ENCODE data around the gene TBKBP1.

The TBKBP1 gene

DNA sequence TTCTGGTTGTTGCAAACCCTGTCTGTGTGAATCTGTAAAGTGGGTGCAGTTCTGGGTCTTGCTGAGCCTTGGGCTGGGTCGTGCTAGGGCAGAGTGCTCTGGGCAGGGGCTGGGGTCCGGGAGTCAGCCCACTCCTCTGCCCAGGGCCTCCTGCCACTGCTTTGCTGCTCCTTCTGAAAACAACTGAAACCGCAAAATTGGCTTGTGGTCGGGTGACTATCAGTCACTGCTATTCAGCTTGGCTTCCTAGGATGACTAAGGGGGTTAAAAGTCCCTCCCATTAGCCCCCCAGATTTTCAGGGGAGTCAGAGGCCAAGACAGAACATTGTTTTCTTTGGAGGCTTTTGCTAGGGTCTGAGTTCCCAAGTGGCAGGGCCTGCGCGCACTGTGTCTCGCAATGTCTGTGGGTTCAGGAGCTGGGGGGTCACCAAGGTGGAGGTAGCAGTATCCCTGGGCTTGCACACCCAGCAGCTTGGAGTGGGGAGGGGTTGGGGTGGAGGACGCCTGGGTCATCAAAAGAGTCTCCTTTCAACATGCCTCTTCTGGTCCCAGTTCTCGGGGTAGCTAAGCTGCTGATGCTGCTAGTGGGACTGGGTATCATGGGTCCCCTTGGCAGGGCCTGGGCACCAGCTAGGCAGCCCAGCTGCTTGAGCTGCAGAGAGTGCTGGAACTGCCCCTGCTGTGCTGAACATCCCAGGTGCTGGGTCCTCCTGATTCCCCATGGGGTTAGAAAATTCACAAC is 25.6 kb downstream of the TBKBP1 start:
- peaks cover 61% of the 10 kb centered on the region for H3K4me1 Mint-ChIP-seq (ENCODE audit: low read depth)
- H3K4me3 Mint-ChIP-seq, result peak overlapping the region; percentile 70
- H3K27ac Mint-ChIP-seq, result peak overlapping the region; percentile 84
- no peaks in the 10 kb centered on the region for H3K9me3 Mint-ChIP-seq
- peaks cover 12% of the 10 kb centered on the region for H3K27me3 Mint-ChIP-seq (ENCODE audit: low read depth)
- no peaks in the 10 kb centered on the region for H3K36me3 Mint-ChIP-seq (ENCODE audit: low read depth)
- peak; percentile 87 for DNase-seq (ENCODE audit: low spot score)

DNA sequence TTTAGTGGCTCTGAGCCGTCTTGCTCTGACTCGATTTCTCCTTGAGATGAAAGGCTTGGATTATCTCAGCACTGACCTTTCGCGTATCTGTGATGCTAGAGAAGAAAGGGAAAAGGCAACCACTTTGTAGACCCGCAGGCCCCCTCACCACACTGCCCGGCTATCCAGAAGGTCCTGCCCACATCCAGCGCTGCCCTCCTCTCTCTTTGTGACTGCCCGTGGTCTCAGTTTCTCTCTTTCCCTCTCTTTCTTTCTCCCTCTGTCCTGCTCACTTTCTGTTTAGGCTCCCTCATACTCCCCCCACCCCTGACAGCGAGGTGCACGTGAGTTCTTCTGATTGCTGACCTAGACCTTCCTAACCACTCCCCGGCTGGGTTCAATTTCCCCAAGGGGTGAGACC is 26.2 kb downstream of the TBKBP1 start:
- peak; percentile 43 for DNase-seq (ENCODE audit: low spot score)
- Mint-ChIP-seq H3K36me3 (ENCODE audit: low read depth) (no peaks in the 10 kb centered on the region), H3K9me3 (no peaks in the 10 kb centered on the region), H3K4me3 (peak overlapping the region; percentile 65), H3K27ac (peak overlapping the region; percentile 13), H3K4me1 (ENCODE audit: low read depth) (peaks cover 59% of the 10 kb centered on the region), H3K27me3 (ENCODE audit: low read depth) (peaks cover 12% of the 10 kb centered on the region)

DNA sequence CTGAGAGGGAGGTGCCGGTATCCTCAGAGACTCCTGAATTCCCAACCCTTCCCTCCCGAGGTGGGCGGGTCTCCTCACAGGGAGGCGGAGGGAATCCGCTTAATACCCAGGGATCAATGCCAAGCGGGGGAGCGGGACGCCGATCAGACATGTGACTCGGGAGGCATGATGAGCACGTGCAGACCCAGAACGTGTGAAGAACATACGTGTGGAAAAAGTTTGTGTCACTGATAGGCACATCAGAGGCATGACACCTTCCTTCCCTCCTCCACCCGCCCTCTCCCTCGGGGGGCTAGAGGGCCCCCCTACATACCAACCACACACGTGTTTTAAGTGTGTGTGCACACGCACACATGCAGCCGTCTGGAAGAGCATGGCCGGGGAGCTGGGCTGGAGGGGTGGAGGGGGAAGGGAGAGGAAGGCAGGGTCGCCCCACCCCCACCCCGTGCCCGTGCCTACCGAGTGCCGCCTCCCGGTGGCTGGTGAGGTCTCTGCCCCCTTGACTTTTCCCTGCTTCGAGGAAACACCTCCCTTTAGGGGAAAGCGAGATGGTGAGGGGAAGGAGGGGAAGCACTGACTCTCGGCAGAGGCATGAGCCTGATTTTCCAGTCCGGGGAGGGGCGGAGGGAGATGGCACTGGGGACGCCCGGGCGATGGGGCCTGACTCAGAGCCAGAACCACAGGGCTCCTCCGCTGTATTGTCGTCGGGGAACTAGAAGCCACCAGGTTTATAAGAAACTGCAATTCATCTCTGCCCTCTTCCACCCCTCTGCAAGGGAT is 27.0 kb downstream of the TBKBP1 start:
- Mint-ChIP-seq H3K36me3 (ENCODE audit: low read depth) (no peaks in the 10 kb centered on the region), H3K4me3 (peak overlapping the region; percentile 65), H3K4me1 (ENCODE audit: low read depth) (peaks cover 58% of the 10 kb centered on the region), H3K27me3 (ENCODE audit: low read depth) (peaks cover 12% of the 10 kb centered on the region), H3K27ac (peak overlapping the region; percentile 68), H3K9me3 (no peaks in the 10 kb centered on the region)
- DNase-seq (ENCODE audit: low spot score), result peak; percentile 96

DNA sequence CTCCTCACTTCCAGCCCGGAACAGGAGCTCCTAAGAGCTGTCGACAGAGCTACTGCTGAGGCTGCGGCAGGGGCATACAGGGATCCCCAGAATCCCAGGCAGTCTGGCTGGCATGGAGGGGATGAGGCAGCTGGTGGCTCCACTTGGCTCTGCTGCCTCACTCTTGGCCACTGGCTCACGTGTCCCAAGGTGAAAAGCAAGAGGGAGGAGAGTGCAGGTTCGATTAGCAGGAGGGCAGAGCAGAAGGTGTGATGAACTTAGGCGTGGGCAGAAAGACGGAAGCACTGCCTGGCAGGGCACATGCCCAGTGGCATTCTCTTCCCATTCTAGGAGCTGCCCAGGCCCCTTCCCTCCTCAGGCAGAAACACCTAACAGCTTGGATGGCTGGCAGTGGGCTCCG is 27.8 kb downstream of the TBKBP1 start:
- DNase-seq (ENCODE audit: low spot score), result no peak
- Mint-ChIP-seq H3K9me3 (no peaks in the 10 kb centered on the region), H3K27ac (peak overlapping the region; percentile 72), H3K4me1 (ENCODE audit: low read depth) (peaks cover 57% of the 10 kb centered on the region), H3K4me3 (peak overlapping the region; percentile 48), H3K36me3 (ENCODE audit: low read depth) (no peaks in the 10 kb centered on the region), H3K27me3 (ENCODE audit: low read depth) (peaks cover 12% of the 10 kb centered on the region)

DNA sequence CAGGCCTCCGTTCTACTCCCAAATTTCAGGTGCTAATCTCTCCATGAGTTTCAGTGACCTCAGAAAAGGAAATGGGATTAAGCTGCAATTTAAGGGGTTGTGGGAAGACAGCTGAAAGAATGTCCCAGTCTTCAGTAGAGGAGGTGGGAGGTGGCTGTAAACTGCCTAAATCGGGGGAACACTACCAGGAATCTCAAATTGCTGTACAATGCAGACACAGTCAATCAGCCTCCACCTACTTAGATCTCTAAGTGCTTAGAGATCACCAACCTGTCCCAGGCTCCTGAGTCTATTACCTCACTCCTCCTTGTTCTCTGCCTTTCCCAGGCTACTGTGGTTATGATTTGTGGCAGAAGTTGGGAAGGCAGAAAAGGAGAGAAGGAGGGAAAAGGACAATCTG is 30.7 kb downstream of the TBKBP1 start:
- Mint-ChIP-seq H3K27ac (no peak overlapping the region), H3K9me3 (no peaks in the 10 kb centered on the region), H3K4me1 (ENCODE audit: low read depth) (peaks cover 41% of the 10 kb centered on the region), H3K27me3 (ENCODE audit: low read depth) (peaks cover 2% of the 10 kb centered on the region), H3K4me3 (no peak overlapping the region), H3K36me3 (ENCODE audit: low read depth) (no peaks in the 10 kb centered on the region)
- DNase-seq (ENCODE audit: low spot score), result no peak

DNA sequence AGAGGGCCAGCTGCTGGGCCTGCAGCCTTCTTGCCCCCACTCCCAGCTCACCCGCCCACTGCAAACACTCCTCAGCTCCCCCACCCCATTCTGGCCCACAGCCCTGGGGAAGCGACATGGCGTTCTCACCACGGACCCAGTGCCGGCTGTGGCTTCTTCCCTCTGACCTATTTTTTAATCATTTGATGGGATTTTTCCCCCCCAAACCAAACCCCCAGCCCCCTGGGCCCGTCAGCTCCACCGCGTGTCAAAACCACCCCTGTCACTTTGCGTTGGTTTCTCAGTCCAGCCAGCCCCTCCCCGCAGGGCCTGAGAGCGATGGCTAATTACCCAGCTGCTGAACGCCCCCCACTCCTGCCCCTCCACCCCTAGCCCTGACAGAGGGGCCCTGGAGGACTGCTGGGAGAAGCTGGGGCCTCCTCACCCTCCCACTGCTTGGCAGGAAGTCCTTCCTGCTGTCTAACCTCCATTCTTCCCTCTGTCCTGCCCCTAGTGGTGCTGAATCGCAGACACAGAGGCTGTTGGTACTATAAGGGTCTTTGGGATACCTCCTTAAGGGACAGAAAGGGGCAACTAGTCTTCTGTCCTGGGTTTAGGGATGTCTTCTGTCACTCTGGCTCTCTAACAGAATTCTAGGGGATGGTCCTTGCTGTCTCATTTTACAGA is 31.6 kb downstream of the TBKBP1 start:
- Mint-ChIP-seq H3K36me3 (ENCODE audit: low read depth) (no peaks in the 10 kb centered on the region), H3K4me3 (no peak overlapping the region), H3K9me3 (no peaks in the 10 kb centered on the region), H3K27me3 (ENCODE audit: low read depth) (peaks cover 2% of the 10 kb centered on the region), H3K4me1 (ENCODE audit: low read depth) (peaks cover 36% of the 10 kb centered on the region), H3K27ac (no peak overlapping the region)
- DNase-seq (ENCODE audit: low spot score), result no peak

DNA sequence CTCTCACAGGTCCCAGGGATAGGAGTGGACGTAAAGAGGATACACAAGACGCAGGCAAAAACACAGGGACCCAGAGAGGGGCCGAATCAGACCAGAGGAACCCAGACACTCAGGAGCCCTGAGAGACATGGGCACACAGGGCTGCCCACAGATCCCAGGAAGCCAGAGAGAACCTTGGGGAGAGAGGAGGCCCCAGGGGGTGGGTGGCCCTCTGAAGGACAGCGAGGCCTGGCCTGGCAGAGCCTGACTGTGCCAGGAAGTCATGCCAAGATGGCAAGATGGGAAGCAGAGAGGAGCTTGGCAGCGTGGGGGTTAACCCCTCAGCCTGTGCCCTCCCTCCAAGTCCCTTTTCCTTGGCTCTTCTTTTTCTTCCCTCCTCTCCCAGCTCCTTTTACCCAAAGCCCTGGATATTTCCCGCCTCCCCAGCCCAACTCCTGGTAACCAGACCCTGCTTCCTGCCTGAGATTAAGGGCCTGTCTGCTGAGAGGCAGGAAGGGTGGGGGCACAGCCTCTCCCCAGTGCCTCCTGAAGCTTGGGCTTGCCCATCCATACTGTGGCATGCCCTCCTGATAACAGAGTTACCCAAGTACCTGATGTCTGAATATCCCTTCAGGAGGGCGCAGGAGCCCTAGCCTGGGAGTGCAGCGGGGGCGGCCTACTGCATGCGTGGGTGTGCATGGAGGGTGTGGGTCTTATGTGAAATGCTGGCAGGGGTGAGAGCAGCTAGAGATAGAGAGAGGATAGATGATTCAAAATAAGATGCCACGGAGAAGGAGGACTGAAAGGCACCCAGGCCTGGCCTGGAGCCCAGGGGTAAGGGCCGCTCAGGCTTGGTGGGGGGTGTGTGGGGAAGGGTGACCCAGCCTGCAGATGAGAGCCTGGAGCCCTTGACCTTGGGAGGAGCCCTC is 33.1 kb downstream of the TBKBP1 start:
- Mint-ChIP-seq H3K27ac (no peak overlapping the region), H3K9me3 (no peaks in the 10 kb centered on the region), H3K4me1 (ENCODE audit: low read depth) (peaks cover 31% of the 10 kb centered on the region), H3K27me3 (ENCODE audit: low read depth) (no peaks in the 10 kb centered on the region), H3K4me3 (no peak overlapping the region), H3K36me3 (ENCODE audit: low read depth) (no peaks in the 10 kb centered on the region)
- no peak for DNase-seq (ENCODE audit: low spot score)

DNA sequence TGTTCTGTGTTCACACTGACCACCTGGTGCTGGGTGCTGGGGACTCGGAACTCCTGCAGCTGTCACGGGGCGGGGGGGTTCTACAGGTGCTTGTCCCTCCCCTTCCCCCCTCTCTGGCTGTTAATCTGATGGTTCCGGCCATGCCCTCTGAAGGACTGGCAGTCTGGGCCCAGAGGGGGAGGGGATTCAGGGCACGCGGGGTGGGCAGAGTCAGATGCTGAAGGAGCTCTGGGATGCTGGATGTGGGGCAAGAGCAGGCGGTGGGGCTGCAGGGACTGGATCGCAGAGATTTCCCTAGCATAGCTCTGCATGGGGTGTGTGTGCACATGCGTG is 33.7 kb downstream of the TBKBP1 start:
- Mint-ChIP-seq H3K36me3 (ENCODE audit: low read depth) (no peaks in the 10 kb centered on the region), H3K4me1 (ENCODE audit: low read depth) (peaks cover 37% of the 10 kb centered on the region), H3K9me3 (no peaks in the 10 kb centered on the region), H3K4me3 (no peak overlapping the region), H3K27ac (no peak overlapping the region), H3K27me3 (ENCODE audit: low read depth) (no peaks in the 10 kb centered on the region)
- no peak for DNase-seq (ENCODE audit: low spot score)

DNA sequence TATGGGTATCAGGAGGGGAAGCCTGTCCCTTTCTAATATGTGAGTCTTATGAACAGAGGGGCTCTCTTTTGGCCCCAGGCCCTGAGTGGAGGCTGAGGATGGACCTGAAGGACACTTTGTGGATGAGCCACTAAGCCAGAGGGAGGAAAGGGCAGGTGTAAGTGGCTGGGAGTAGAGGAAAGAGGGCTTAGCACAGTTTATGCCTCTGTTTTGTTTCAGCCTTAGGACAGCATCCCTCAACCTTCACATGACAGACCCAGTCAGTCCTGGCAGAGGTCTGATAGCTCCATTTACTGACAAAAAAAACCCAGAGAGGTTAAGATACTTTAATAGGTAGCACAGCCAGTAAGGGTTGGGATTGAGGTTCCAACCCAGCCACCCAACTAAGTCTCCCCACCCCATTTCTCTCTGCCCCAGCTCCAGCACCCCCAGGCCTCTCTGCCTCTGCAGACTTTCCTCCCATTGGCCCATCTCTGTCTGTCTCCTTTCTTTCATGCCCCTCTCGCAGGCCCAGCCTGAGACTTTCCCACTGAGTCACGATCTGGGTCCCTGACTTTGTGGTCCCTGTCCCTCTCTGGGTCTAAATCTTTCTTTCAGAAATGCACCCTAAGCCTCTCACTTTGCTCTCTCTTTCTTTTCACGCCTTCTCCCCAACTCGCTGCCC is 34.4 kb downstream of the TBKBP1 start:
- no peak for DNase-seq (ENCODE audit: low spot score)
- H3K4me1 Mint-ChIP-seq (ENCODE audit: low read depth), result peaks cover 40% of the 10 kb centered on the region
- no peak overlapping the region for H3K4me3 Mint-ChIP-seq
- no peak overlapping the region for H3K27ac Mint-ChIP-seq
- no peaks in the 10 kb centered on the region for H3K9me3 Mint-ChIP-seq
- no peaks in the 10 kb centered on the region for H3K27me3 Mint-ChIP-seq (ENCODE audit: low read depth)
- H3K36me3 Mint-ChIP-seq (ENCODE audit: low read depth), result no peaks in the 10 kb centered on the region

DNA sequence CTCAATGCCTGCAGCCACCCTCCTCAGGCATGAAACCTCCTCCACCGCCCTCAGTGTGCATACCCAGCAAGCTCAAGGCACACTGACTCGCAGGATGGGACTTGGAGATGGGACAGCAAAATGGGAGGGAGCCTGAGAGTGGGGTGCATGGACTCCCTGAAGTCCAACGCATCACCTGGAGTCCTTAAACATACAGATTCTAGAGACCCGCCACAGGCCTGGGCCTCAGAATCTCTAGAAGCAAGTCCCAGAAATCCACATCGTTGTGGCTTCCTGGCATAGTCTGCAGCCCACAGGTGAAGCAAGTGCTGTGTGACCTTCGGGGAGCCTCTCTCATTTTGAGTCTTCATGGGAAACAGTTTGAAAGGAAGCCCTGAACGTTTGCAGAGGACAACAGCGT is 35.5 kb downstream of the TBKBP1 start:
- no peak for DNase-seq (ENCODE audit: low spot score)
- Mint-ChIP-seq H3K27me3 (ENCODE audit: low read depth) (peaks cover 2% of the 10 kb centered on the region), H3K27ac (no peak overlapping the region), H3K4me3 (no peak overlapping the region), H3K4me1 (ENCODE audit: low read depth) (peaks cover 42% of the 10 kb centered on the region), H3K36me3 (ENCODE audit: low read depth) (no peaks in the 10 kb centered on the region), H3K9me3 (no peaks in the 10 kb centered on the region)

DNA sequence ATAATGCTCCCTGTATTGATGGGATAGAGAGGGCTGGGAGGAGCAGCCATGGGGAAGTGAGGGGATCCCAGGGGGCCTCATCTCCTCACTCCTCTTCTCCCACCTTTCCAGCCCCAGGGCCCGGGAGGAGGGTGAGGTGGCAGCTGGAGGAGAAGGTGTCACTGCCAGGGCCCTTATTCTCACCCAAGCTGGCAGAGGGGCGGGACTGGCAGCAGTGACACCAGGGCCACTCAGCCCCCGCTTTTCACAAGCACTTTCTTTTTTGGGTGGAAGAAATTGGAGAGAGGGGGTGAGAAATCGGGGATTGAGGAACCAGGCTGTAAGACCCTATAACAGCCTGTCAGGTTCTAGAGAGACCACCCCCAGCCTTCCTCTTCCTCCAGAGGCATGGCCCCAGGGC is 36.7 kb downstream of the TBKBP1 start:
- no peak overlapping the region for H3K27ac Mint-ChIP-seq
- no peak overlapping the region for H3K4me3 Mint-ChIP-seq
- peaks cover 2% of the 10 kb centered on the region for H3K27me3 Mint-ChIP-seq (ENCODE audit: low read depth)
- peaks cover 46% of the 10 kb centered on the region for H3K4me1 Mint-ChIP-seq (ENCODE audit: low read depth)
- no peak for DNase-seq (ENCODE audit: low spot score)
- H3K9me3 Mint-ChIP-seq, result no peaks in the 10 kb centered on the region
- H3K36me3 Mint-ChIP-seq (ENCODE audit: low read depth), result no peaks in the 10 kb centered on the region

DNA sequence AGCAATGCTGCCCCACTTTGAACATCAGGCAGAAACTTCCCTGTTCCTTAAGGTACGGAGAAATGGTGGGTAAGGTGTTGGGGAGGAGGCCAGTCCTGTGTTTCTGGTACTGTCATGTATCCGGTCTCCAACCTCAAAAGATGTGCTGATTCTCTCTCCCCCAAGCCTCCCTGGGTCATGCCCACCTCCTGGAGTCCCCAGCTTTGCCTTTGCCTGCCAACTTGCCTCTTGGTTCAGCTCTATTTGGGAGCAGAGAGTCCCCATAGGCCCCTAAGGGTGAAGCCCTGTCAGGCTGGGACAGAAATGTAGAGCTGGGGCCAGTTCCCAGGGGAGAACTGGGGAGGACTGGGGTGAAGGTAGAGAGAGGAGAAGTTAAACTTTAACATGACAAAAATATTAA is 37.4 kb downstream of the TBKBP1 start:
- no peak for DNase-seq (ENCODE audit: low spot score)

DNA sequence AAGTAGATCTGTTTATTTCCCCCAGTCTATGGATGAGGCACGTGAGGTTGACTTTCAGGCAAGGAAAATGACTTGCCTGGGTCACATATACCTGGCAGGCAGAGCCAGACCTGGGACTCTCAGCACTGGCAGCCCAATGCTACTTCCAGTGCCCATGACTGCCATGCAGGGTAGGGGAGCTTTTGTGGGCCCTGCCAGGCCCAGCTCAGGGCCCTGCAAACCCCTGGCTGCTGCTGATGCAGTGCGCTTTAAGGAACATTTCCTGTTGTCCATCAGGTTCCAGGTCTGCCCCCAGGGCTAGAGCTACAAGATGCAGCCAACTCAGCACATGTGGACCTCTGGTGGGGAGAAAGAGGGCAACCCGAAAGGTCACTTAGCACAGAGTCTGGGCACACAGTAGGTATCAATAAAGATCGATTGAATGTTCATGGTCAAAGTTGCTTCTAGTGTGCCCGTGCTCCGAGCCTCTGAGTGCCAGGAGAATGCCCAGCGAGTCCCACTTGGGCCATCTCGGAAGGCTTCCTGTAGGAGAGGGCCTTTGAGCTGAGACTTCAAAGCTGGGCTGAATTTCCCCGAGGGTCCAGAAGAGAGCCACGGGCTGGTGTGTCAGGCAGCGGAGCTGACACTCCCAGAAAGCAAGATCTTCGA is 38.6 kb downstream of the TBKBP1 start:
- Mint-ChIP-seq H3K36me3 (ENCODE audit: low read depth) (no peaks in the 10 kb centered on the region), H3K4me3 (peak overlapping the region; percentile 75), H3K27me3 (ENCODE audit: low read depth) (peaks cover 2% of the 10 kb centered on the region), H3K27ac (peak overlapping the region; percentile 47), H3K9me3 (no peaks in the 10 kb centered on the region), H3K4me1 (ENCODE audit: low read depth) (peaks cover 46% of the 10 kb centered on the region)
- DNase-seq (ENCODE audit: low spot score), result no peak

More for the DNA sequence above, 37.4 kb downstream of the TBKBP1 start:
- peaks cover 2% of the 10 kb centered on the region for H3K27me3 Mint-ChIP-seq (ENCODE audit: low read depth)
- H3K27ac Mint-ChIP-seq, result no peak overlapping the region
- no peak overlapping the region for H3K4me3 Mint-ChIP-seq
- H3K36me3 Mint-ChIP-seq (ENCODE audit: low read depth), result no peaks in the 10 kb centered on the region
- no peaks in the 10 kb centered on the region for H3K9me3 Mint-ChIP-seq
- peaks cover 46% of the 10 kb centered on the region for H3K4me1 Mint-ChIP-seq (ENCODE audit: low read depth)

All from T-helper 2 cell treated with Interferon-gamma antibody and Interleukin-4, amounts not matched to agents 5 μg/mL and 100 μg/mL, for 36 hours (primary cell).